GM12891 (cell line): ENCODE results near the gene YIF1B.

Experiments
- PAX5 ChIP-seq: IDR thresholded peaks from 2 replicates; pipeline ENCODE4 v1.6.1; 2011; ENCODE audit warnings: low read length, moderate library complexity, mild to moderate bottlenecking; ENCODE audit not compliant: insufficient read depth, severe bottlenecking
- POLR2A ChIP-seq: IDR thresholded peaks from 2 replicates; pipeline ENCODE4 v1.6.1; 2011; ENCODE audit warnings: low read depth, low read length, control low read depth
- POLR2AphosphoS5 ChIP-seq: IDR thresholded peaks from 2 replicates; pipeline ENCODE4 v1.6.1; 2011; ENCODE audit warnings: low read depth, low read length, control low read depth
- SPI1 ChIP-seq: IDR thresholded peaks from 2 replicates; pipeline ENCODE4 v1.6.1; 2011; ENCODE audit warnings: low read depth, low read length, control low read depth

DNA sequence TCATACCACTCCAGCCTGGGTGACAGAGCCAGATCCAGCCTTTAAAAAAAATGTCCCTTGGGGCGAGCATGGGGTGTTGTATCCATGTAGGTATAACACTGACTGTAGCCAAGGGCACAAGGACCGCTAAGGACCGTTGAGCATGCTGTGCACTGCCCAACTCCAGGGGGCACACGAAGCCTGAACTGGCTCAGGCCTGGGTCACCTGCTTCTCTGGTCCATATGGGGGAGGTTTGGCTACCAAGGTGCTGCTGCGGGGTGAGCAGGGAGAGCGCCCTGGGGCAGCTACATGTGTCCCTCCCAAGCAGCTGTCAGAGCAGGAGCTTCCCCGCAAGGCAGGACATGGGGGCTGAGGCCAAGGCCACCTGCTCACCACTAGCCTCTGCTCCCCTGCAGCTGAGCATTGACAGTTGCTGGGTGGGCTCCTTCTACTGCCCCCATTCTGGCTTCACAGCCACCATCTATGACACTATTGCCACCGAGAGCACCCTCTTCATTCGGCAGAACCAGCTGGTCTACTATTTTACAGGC is 36.2 kb upstream of the YIF1B start:
- TF ChIP-seq POLR2A (no peak), POLR2AphosphoS5 (no peak), PAX5 (no peak), SPI1 (no peak)
